ENCODE results near the gene ADAMTS13. TPM values are rescaled to one million over a fixed set of nuclear protein-coding genes. Genes with fewer than 3 reads are reported as not detected.

Gene ADAMTS13
- total RNA-seq, 4 donors from 2014 or later, result 1.8 to 4.9 (median 3.8) TPM; not detected in 1

GRCh38 chr9:133487331-133487725, 65.2 kb downstream of the ADAMTS13 start:
- TF ChIP-seq, protein P1, sequence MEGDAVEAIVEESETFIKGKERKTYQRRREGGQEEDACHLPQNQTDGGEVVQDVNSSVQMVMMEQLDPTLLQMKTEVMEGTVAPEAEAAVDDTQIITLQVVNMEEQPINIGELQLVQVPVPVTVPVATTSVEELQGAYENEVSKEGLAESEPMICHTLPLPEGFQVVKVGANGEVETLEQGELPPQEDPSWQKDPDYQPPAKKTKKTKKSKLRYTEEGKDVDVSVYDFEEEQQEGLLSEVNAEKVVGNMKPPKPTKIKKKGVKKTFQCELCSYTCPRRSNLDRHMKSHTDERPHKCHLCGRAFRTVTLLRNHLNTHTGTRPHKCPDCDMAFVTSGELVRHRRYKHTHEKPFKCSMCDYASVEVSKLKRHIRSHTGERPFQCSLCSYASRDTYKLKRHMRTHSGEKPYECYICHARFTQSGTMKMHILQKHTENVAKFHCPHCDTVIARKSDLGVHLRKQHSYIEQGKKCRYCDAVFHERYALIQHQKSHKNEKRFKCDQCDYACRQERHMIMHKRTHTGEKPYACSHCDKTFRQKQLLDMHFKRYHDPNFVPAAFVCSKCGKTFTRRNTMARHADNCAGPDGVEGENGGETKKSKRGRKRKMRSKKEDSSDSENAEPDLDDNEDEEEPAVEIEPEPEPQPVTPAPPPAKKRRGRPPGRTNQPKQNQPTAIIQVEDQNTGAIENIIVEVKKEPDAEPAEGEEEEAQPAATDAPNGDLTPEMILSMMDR (IDR thresholded peaks at IDR 0.05), result no peak
- TF ChIP-seq POLR2A (IDR thresholded peaks at IDR 0.05), result no peak
- Histone ChIP-seq H3K36me3 (no peaks in the 10 kb centered on the region), H3K4me1 (no peaks in the 10 kb centered on the region), H3K9me3 (no peaks in the 10 kb centered on the region), H3K27ac (no peak overlapping the region), H3K4me3 (no peak overlapping the region), H3K27me3 (no peaks in the 10 kb centered on the region)
- intact Hi-C loops (cut with DNase I; ENCODE audit: low total_unique reads), result loop anchor here (5.0 kb wide), 2 partner anchors 80 to 300 kb away; no protein-coding TSS in a partner anchor
- no peak for DNase-seq

DNA sequence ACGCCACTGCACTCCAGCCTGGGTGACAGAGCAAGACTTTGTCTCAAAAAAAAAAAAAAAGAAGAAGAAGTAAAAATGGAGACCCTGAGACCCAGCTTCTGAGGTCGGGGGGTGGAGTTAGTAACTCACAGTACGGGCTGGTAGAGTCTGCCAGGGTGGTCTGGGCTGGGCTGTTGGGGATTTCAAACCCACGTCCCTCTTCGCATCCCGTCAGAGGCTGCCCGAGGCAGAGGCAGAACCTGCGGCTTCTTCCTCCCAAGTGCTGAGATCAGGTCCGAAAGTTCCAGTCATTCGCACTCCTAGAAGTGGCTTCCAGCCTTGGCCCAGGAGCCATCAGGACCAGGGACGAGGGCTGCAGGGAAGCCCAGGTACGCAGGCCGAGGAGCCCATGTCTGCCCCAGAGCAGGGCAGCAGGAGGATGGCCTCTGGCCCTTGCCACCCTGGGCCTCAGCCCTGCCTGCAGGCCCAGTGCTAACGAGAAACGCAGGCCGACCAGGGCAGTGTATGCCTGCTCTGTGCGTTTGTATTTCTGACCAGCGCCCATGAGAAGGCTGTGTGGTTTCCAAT, 66.6 kb downstream of the ADAMTS13 start:
- intact Hi-C loops (cut with DNase I; ENCODE audit: low total_unique reads), result loop anchor here (5.0 kb wide), 2 partner anchors 81 to 301 kb away; no protein-coding TSS in a partner anchor
- Histone ChIP-seq H3K27ac (no peak overlapping the region), H3K27me3 (no peaks in the 10 kb centered on the region), H3K9me3 (no peaks in the 10 kb centered on the region), H3K4me3 (no peak overlapping the region), H3K36me3 (no peaks in the 10 kb centered on the region), H3K4me1 (no peaks in the 10 kb centered on the region)
- no peak for DNase-seq
- no peak for TF ChIP-seq POLR2A (IDR thresholded peaks at IDR 0.05)
- TF ChIP-seq, protein P1 (IDR thresholded peaks at IDR 0.05), result no peak

DNA sequence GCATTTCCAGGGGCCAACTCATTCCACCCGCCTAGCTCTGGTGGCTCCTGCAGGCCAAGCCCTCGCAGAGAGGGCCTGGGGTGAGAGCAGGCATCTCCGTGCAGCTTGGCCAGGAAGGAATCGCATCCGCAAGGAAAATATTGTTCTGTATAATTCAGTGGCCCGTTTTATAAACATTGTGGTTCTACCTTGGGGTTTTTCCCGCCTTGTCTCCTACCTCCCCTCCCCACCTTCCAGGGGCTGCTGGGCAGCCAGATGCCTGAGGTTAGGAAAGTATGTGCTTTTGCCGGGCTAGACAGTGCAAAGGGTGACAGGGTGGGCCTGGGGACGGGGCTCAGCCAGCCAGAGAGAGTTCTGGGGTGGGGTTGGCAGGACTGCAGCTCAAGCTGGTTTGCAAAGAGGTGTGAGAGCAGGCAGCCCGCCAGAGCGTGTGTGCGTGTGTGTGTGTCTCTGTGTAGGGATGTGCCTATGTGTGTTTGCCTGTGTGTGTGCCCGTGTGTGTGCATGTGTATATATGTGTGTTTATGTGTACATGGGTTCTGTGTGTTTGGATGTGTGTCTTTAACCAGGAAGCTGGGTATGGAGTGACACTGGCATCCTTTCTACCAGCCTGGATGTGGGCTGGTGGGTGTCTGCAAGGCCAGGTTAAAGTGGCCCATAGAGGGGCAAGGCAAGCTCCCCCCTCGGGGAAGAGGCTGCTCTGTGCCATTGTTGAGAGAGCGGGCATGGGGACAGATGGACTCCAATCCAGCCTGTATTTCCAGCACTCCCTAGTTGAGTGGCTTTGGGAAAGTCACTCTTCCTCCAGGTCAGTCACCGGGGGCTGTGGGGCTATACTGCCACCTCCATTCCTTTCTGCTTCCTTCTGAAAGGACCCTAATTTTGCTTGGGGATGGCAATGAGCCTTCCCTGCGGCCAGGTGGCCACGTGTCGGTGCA, 67.4 kb downstream of the ADAMTS13 start:
- intact Hi-C loops (cut with DNase I; ENCODE audit: low total_unique reads), result loop anchor here (5.0 kb wide), 2 partner anchors 82 to 302 kb away; no protein-coding TSS in a partner anchor
- no peak overlapping the region for H3K4me3 ChIP-seq
- H3K27ac ChIP-seq, result no peak overlapping the region
- H3K27me3 ChIP-seq, result no peaks in the 10 kb centered on the region
- DNase-seq, result no peak
- TF ChIP-seq POLR2A (IDR thresholded peaks at IDR 0.05), result no peak
- TF ChIP-seq, protein P1 (IDR thresholded peaks at IDR 0.05), result no peak
- no peaks in the 10 kb centered on the region for H3K36me3 ChIP-seq
- H3K4me1 ChIP-seq, result no peaks in the 10 kb centered on the region
- H3K9me3 ChIP-seq, result no peaks in the 10 kb centered on the region

GRCh38 chr9:133490201-133490681, 68.1 kb downstream of the ADAMTS13 start:
- DNase-seq, result no peak
- Histone ChIP-seq H3K36me3 (no peaks in the 10 kb centered on the region), H3K27ac (no peak overlapping the region), H3K27me3 (no peaks in the 10 kb centered on the region), H3K9me3 (no peaks in the 10 kb centered on the region), H3K4me1 (no peaks in the 10 kb centered on the region), H3K4me3 (no peak overlapping the region)
- TF ChIP-seq, protein P1 (IDR thresholded peaks at IDR 0.05), result no peak
- TF ChIP-seq POLR2A (IDR thresholded peaks at IDR 0.05), result no peak
- intact Hi-C loops (cut with DNase I; ENCODE audit: low total_unique reads), result no loop called here
